PFSK-1 (cell line): Measurements from ENCODE around the gene SIX1.

Source experiments
- FOXP2 ChIP-seq: optimal IDR thresholded peaks from 2 replicates; pipeline ENCODE3; 2011; ENCODE audit warnings: borderline replicate concordance, control low read depth, inconsistent platforms; ENCODE audit not compliant: insufficient read depth; ENCODE audit errors: extremely low read length, extremely low read depth
- POLR2AphosphoS5 ChIP-seq: IDR thresholded peaks from 2 replicates; pipeline ENCODE4 v1.6.1; 2012; ENCODE audit warnings: low read depth, mild to moderate bottlenecking, control low read depth, low read length, moderate library complexity
- SIN3A ChIP-seq: IDR thresholded peaks from 2 replicates; pipeline ENCODE4 v1.6.1; 2012; ENCODE audit warnings: mild to moderate bottlenecking, low read length, moderate library complexity, borderline replicate concordance; ENCODE audit not compliant: insufficient read depth
- TAF1 ChIP-seq: IDR thresholded peaks from 2 replicates; pipeline ENCODE4 v1.6.1; 2012; ENCODE audit warnings: low read length, control low read depth, borderline replicate concordance; ENCODE audit not compliant: insufficient read depth
- TF ChIP-seq, protein P1 (sequence below), 2 experiments: IDR thresholded peaks; 2 replicates each; pipeline versions ENCODE4 v1.6.1 to v1.8.0; 2011 to 2012; ENCODE audit warnings: low read depth in 2 of 2, low read length in 2 of 2, control low read depth in 1 of 2, inconsistent platforms in 1 of 2, mild to moderate bottlenecking in 1 of 2, moderate library complexity in 1 of 2; ENCODE audit not compliant: insufficient read depth in 1 of 2

Gene SIX1

DNA sequence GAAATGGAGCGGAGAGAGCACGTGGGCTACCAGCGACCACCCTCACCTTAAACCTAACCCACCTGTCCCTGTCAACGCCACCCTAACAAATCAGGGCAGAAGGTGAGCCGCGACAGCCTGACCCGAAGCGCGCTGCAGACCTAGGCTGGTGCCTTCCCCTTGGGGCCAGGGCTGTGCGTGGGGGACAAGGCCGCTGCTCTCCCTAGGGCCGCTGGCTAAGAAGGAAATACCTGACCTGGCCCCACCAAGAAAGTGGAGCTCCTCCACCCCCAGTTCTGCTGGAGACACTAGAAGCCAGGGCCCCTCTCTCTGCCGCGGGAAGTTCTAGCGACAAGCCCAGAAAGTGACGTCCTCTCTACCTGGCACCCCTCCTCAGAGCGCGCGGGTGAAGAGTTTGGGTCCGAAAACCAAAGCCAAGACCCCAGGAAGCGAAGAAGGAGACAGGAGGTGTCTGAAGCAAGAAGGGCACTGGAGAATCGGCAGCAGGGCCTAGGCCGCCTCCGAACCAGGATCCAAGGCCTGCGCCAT, 7.5 kb downstream of the SIX1 start:
- TF ChIP-seq, protein P1, sequence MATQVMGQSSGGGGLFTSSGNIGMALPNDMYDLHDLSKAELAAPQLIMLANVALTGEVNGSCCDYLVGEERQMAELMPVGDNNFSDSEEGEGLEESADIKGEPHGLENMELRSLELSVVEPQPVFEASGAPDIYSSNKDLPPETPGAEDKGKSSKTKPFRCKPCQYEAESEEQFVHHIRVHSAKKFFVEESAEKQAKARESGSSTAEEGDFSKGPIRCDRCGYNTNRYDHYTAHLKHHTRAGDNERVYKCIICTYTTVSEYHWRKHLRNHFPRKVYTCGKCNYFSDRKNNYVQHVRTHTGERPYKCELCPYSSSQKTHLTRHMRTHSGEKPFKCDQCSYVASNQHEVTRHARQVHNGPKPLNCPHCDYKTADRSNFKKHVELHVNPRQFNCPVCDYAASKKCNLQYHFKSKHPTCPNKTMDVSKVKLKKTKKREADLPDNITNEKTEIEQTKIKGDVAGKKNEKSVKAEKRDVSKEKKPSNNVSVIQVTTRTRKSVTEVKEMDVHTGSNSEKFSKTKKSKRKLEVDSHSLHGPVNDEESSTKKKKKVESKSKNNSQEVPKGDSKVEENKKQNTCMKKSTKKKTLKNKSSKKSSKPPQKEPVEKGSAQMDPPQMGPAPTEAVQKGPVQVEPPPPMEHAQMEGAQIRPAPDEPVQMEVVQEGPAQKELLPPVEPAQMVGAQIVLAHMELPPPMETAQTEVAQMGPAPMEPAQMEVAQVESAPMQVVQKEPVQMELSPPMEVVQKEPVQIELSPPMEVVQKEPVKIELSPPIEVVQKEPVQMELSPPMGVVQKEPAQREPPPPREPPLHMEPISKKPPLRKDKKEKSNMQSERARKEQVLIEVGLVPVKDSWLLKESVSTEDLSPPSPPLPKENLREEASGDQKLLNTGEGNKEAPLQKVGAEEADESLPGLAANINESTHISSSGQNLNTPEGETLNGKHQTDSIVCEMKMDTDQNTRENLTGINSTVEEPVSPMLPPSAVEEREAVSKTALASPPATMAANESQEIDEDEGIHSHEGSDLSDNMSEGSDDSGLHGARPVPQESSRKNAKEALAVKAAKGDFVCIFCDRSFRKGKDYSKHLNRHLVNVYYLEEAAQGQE (IDR thresholded peaks at IDR 0.05; ENCODE audit: insufficient read depth in 1 of 2, low read depth in 2 of 2, low read length in 2 of 2) = no peak
- TF ChIP-seq FOXP2 (no peak), TAF1 (no peak), SIN3A (no peak), POLR2AphosphoS5 (no peak)

DNA sequence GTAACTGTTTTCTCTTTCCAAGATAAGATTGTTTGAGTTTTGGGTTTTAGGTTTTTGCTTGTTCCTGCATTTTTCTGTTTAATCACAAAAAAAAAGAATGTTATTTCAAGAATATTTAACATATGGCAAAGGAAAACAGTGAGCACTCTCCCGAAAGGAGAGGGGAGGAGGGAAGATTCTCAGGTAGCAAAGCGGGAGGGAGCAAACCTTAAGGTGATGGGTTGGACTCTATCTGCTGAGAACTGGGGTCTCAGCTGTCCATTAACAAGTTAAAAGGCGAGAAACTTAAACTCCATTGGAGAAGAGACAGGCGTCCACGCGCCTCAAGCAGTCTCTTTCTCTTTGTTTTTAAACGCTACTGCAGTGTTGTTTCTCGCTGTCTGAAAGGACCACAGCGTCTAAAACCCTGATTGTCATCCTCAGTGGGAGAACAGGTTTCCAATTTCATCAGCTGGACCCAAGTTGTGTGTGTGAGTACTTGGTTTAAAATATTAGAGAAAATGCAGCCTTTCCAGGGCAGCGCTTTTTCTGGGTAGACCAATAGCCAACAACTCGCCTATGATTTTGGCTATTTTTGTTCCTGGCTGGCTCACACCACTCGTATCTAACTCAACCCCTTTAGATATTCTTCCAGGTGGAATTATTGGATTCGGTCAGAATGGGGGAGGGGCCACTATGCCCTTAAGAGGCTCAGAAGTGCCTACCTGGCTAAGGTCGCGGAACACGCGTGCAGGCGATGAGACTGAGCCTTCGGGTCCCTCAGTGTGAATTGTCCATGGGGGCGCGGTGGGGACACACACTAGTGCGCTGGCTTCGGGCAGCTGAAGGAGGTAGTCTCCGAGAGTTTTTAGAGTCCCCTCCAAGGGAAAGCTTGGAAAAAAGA, 8.2 kb downstream of the SIX1 start:
- no peak for TF ChIP-seq POLR2AphosphoS5
- no peak for TF ChIP-seq TAF1
- TF ChIP-seq SIN3A = no peak
- TF ChIP-seq FOXP2 = no peak
- TF ChIP-seq, protein P1 (IDR thresholded peaks at IDR 0.05; ENCODE audit: insufficient read depth in 1 of 2, low read depth in 2 of 2, low read length in 2 of 2) = no peak

DNA sequence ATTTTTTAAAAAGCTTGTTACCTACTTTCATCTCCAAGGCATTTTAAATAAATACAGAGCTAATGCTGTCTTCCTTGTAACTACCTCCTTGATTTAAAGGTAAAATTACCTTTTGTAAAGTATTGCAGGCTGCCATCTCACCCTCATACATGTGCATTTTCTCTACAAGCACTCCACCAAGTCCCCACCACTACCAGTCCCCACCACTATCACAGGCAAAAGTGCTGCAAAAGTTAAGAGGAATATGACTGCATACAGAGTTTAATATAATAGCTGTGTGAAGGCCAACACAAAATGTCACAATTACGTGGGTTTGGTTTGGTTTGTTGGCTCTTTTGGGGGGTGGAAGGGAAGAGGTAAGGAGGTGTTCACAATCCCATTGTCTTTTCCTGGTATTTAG, 9.6 kb downstream of the SIX1 start:
- TF ChIP-seq POLR2AphosphoS5 (no peak), TAF1 (no peak), SIN3A (no peak), FOXP2 (no peak)
- TF ChIP-seq, protein P1 (IDR thresholded peaks at IDR 0.05; ENCODE audit: insufficient read depth in 1 of 2, low read depth in 2 of 2, low read length in 2 of 2) = no peak

DNA sequence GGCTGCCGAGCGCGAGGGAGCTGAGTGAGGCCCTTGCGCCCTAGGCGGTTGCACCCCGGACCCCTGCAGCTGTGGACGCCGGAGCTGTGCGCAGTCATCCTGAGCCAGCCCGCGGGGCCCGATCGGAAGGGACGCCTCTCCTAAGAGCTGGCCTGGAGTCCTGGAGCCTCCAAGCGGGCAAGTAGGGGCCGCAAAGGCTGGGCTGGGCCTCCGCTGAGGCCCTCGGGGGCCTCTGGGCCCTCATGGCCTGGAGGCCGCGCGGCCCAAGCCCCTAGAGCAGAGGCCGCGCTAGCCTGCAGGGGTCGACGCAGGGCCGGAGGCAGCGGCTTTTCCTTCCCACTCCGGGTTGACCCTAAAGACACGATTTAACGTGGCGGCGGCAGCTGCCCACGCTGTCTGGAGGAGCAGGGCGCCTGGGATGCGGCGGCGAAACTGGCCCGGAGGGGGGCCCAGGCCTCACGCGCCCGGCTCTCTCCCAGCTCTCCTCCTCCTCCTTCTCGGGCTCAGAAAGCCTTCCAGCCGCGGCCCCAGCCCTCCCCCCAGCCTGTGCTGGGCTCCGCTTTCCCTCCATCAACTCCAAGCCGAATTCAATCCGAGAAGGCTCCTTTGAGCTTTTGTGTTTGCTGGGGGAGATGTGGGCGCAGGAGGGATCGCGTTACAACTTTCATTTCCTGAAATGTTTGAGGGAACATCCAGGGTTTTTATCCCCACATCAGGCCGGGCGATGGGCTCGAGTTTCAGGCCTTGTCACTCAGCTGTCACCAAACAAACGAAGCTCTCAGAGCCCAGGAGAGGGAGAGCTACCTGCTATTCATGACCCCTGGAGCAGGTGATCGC, 11.6 kb downstream of the SIX1 start:
- TF ChIP-seq POLR2AphosphoS5 (no peak), FOXP2 (no peak), TAF1 (no peak), SIN3A (no peak)
- TF ChIP-seq, protein P1 (IDR thresholded peaks at IDR 0.05; ENCODE audit: insufficient read depth in 1 of 2, low read depth in 2 of 2, low read length in 2 of 2) = no peak
